Gastrocnemius medialis (tissue), 4 donors: ENCODE measurements around the gene CAB39. TPM values are rescaled to one million over a fixed set of nuclear protein-coding genes. Genes with fewer than 3 reads are reported as not detected.

Experiments used
- ATAC-seq, 2 donors: fragments of 150-250 bp; one replicate each; pipeline ENCODE4 v1.9.1; 2016
- DNase-seq, 2 donors: peaks; one replicate each; pipeline ENCODE4 v3.0.0-alpha.2; 2019
- H3K27ac ChIP-seq, 4 donors: fragments of 200-600 bp; sonication (generic); 1 replicate in 1 of 4; 2 replicates in 3 of 4; pipeline ENCODE4 v1.5.1; 2016 to 2018; ENCODE audit warnings: mild to moderate bottlenecking in 2 of 4, moderate library complexity in 1 of 4
- H3K27me3 ChIP-seq, 3 donors: fragments of 200-600 bp; sonication (generic) in 2 of 3; 1 replicate in 1 of 3; 2 replicates in 2 of 3; pipeline versions ENCODE4 v1.5.1 to v1.6.0; 2016 to 2019; ENCODE audit warnings: mild to moderate bottlenecking in 1 of 3, moderate library complexity in 1 of 3
- H3K36me3 ChIP-seq, 2 donors: fragments of 200-600 bp; sonication (generic) in 1 of 2; one replicate each; pipeline ENCODE4 v1.5.1; 2017 to 2018
- H3K4me1 ChIP-seq, 2 donors: fragments of 200-600 bp; sonication (generic) in 1 of 2; one replicate each; pipeline ENCODE4 v1.5.1; 2016 to 2017; ENCODE audit warnings: mild to moderate bottlenecking in 2 of 2
- H3K4me3 ChIP-seq, 4 donors: fragments of 200-600 bp; sonication (generic) in 3 of 4; 1 replicate in 1 of 4; 2 replicates in 3 of 4; pipeline ENCODE4 v1.5.1; 2016 to 2019; ENCODE audit warnings: mild to moderate bottlenecking in 2 of 4
- H3K9me3 ChIP-seq, 3 donors: fragments of 200-600 bp; sonication (generic) in 2 of 3; 1 replicate in 1 of 3; 2 replicates in 2 of 3; pipeline ENCODE4 v1.5.1; 2016 to 2019
- POLR2A ChIP-seq, 2 donors: fragments of 450-650 bp; IDR thresholded peaks; one replicate each; pipeline ENCODE4 v1.6.1; 2017; ENCODE audit warnings: antibody characterized with exemption in 2 of 2, mild to moderate bottlenecking in 2 of 2, moderate library complexity in 2 of 2
- in situ Hi-C, 4 donors: fragments of 200-750 bp; cut with MboI; loops; one replicate each; pipeline versions ENCODE4 v1.15.0 to v1.8.0; 2017; ENCODE audit warnings: low sequenced_read_pairs in 4 of 4
- intact Hi-C: fragments of 100-400 bp; cut with DNase I; formaldehyde crosslinking; loops from one replicate; pipeline ENCODE4 v1.15.1; 2023; ENCODE audit warnings: low total_unique reads
- total RNA-seq, 4 donors: library from RNA; depleted of rRNA; stranded (reverse); fragments of >200 nt; gene quantifications; one replicate each; pipeline versions ENCODE4 v1.1.0 to v1.2.3, GENCODE V29; 2016
- TF ChIP-seq, protein P1 (sequence below), 5 experiments: fragments of 450-650 bp in 3 of 5; fragments of 200-600 bp in 2 of 5; sonication (generic) in 2 of 5; IDR thresholded peaks in 4 of 5; conservative IDR thresholded peaks in 1 of 5; 1 replicate in 4 of 5; 2 replicates in 1 of 5; pipeline ENCODE4 v1.5.1; 2016 to 2019; ENCODE audit warnings: antibody characterized with exemption in 5 of 5, mild to moderate bottlenecking in 3 of 5, moderate library complexity in 3 of 5

The CAB39 gene
- total RNA-seq, 4 donors from 2014 or later = 93.9 to 211 (median 133) TPM

GRCh38 chr2:230666446-230666845 is 46.2 kb upstream of the CAB39 start:
- no peak for TF ChIP-seq POLR2A (IDR thresholded peaks at IDR 0.05)
- TF ChIP-seq, protein P1, sequence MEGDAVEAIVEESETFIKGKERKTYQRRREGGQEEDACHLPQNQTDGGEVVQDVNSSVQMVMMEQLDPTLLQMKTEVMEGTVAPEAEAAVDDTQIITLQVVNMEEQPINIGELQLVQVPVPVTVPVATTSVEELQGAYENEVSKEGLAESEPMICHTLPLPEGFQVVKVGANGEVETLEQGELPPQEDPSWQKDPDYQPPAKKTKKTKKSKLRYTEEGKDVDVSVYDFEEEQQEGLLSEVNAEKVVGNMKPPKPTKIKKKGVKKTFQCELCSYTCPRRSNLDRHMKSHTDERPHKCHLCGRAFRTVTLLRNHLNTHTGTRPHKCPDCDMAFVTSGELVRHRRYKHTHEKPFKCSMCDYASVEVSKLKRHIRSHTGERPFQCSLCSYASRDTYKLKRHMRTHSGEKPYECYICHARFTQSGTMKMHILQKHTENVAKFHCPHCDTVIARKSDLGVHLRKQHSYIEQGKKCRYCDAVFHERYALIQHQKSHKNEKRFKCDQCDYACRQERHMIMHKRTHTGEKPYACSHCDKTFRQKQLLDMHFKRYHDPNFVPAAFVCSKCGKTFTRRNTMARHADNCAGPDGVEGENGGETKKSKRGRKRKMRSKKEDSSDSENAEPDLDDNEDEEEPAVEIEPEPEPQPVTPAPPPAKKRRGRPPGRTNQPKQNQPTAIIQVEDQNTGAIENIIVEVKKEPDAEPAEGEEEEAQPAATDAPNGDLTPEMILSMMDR (IDR thresholded peaks at IDR 0.05 in 4 of 5, conservative IDR thresholded peaks at IDR 0.05 in 1 of 5) = no peak
- no peaks in the 10 kb centered on the region for H3K36me3 ChIP-seq
- no peak for ATAC-seq
- H3K27ac ChIP-seq = peak overlapping the region; percentile 86 to 89 (median 88)
- no peaks in the 10 kb centered on the region for H3K9me3 ChIP-seq
- H3K4me1 ChIP-seq = peaks cover 57 to 70% of the 10 kb centered on the region in 2 donors
- no peak overlapping the region for H3K4me3 ChIP-seq
- DNase-seq = no peak
- in situ Hi-C loops = no loop called here
- intact Hi-C loops = loop anchor here (5.0 kb wide), 3 partner anchors 116 to 146 kb away; no protein-coding TSS in a partner anchor
- no peaks in the 10 kb centered on the region for H3K27me3 ChIP-seq

DNA sequence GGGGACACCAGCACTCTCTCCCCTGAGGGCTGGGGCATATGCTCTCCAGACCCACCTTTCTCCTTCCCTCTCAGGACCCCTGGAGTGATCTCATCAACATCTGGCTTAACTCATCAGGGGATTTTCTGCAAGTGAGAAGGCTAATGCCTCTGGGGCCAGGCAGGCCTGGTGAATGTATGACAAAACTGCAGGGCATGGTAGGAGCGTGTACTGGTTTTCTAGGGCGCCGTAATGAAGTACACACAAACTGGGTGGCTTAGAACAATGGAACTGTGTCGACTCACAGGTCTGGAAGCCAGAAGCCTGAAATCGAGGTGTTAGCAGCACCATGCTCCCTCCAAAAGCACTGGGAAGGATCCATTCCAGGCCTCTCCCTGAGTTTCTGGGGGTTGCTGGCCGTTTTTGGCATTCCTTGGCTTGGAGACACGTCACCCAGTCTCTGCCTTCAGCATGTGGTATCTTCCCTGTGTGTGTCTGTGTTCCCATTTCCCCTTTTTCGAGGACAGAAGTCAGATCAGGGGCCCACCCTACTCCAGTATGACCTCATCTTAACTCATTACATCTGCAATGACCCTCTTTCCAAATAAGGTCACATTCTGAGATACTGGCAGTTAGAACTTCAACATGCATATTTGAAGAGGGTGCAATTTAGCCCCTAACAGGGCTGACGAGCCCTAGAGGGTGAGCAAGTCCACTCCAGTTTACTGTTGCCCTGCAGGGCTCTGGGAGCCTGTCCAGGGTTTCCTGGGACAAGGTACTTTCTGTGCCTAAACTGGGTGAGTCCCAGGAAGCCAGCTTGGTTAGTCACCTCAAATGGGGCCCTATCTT is 45.5 kb upstream of the CAB39 start:
- in situ Hi-C loops (no loop called here), intact Hi-C loops (loop anchor here (5.0 kb wide), 3 partner anchors 115 to 145 kb away; no protein-coding TSS in a partner anchor)
- DNase-seq (peak; percentile 78 to 88), ATAC-seq (peak; percentile 67 to 79)
- H3K27me3 ChIP-seq = no peaks in the 10 kb centered on the region
- H3K4me1 ChIP-seq = peaks cover 57 to 73% of the 10 kb centered on the region in 2 donors
- H3K9me3 ChIP-seq = no peaks in the 10 kb centered on the region
- peak overlapping the region; percentile 86 to 89 (median 88) for H3K27ac ChIP-seq
- TF ChIP-seq POLR2A (IDR thresholded peaks at IDR 0.05) = no peak
- TF ChIP-seq, protein P1 (IDR thresholded peaks at IDR 0.05 in 4 of 5, conservative IDR thresholded peaks at IDR 0.05 in 1 of 5) = no peak
- no peak overlapping the region for H3K4me3 ChIP-seq
- H3K36me3 ChIP-seq = no peaks in the 10 kb centered on the region

DNA sequence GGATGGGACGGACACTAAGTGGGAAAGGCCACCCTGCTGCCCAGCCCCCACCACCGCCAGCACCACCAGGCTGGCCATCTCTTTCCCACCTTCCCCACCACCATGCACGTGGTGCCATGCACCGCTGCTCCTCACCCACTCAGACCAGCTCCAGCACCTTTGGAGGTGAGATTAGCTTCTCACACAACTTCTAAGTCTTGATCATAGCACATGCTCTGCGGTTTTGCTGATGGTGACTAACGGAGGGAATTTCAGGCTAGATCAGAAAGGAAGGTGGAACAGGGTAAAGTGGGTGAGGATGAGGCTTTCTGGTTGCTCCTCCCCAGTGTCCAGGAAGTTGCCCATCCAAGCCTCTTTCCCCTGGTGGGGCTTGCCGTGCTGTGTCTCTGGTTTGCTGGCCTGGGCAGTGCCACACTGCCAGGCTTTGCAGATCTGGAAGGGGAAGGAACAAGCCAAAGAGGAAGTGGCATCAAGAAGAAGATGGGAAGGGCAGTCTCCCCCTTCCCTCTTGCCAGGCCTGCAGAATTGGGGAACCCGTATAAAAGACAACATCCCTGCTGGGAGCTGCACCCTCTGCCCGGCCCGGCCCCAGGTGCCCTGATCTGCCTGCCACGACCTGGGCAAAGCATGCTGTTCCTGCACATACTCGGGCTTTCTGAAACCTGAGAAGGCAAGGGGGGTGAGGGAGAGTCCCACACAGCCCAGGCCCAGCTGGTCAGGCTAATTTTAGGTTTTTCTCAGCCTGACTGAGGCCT is 44.3 kb upstream of the CAB39 start:
- peak; percentile 89 to 94 for DNase-seq
- in situ Hi-C loops (no loop called here), intact Hi-C loops (loop anchor here (1.0 to 5.0 kb wide), 5 partner anchors 18 to 144 kb away; no protein-coding TSS in a partner anchor)
- H3K9me3 ChIP-seq = no peaks in the 10 kb centered on the region
- peak overlapping the region in 2 of 4 donors; percentile 5 to 9 for H3K4me3 ChIP-seq
- H3K27me3 ChIP-seq = no peaks in the 10 kb centered on the region
- no peaks in the 10 kb centered on the region for H3K36me3 ChIP-seq
- TF ChIP-seq POLR2A (IDR thresholded peaks at IDR 0.05) = no peak
- TF ChIP-seq, protein P1 (IDR thresholded peaks at IDR 0.05 in 4 of 5, conservative IDR thresholded peaks at IDR 0.05 in 1 of 5) = no peak
- peaks cover 67 to 83% of the 10 kb centered on the region in 2 donors for H3K4me1 ChIP-seq
- peak overlapping the region; percentile 86 to 89 (median 88) for H3K27ac ChIP-seq
- peak; percentile 84 to 87 for ATAC-seq

DNA sequence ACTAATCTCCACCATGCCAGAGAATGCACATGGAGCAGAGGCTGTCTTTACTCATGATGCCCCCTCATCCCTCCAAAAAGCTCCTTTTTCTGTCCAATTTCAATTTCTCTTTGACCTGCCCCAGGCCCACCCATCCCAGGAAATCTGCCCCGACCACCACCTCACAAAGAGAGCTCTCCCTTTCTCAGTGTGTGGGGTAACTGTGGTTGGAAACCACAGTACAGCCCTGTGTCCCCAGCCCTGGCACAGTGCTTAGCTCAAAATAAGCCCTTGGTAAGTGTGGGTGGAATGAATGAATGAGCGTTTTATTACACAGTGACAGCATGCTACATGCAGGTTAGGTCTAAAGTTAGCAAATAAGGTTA is 43.7 kb upstream of the CAB39 start:
- Histone ChIP-seq H3K36me3 (no peaks in the 10 kb centered on the region), H3K27me3 (no peaks in the 10 kb centered on the region), H3K9me3 (no peaks in the 10 kb centered on the region), H3K27ac (peak overlapping the region; percentile 86 to 89 (median 88)), H3K4me3 (no peak overlapping the region), H3K4me1 (peaks cover 69 to 78% of the 10 kb centered on the region in 2 donors)
- no peak for DNase-seq
- intact Hi-C loops (loop anchor here (1.0 to 5.0 kb wide), 5 partner anchors 18 to 143 kb away; no protein-coding TSS in a partner anchor), in situ Hi-C loops (no loop called here)
- TF ChIP-seq, protein P1 (IDR thresholded peaks at IDR 0.05 in 4 of 5, conservative IDR thresholded peaks at IDR 0.05 in 1 of 5) = no peak
- no peak for TF ChIP-seq POLR2A (IDR thresholded peaks at IDR 0.05)
- ATAC-seq = peak; percentile 32 to 58
